MG63 (cell line): ENCODE results near the gene TMEM239. TPM values are rescaled to one million over a fixed set of nuclear protein-coding genes. Genes with fewer than 3 reads are reported as not detected.

Source experiments
- DNase-seq: peaks from one replicate; pipeline ENCODE4 v3.0.0-alpha.2; 2020
- H3K27me3 ChIP-seq: fragments of 250-450 bp; sonication (Bioruptor Pico); 2 replicates; pipeline ENCODE4 v1.5.1; 2020; ENCODE audit warnings: mild to moderate bottlenecking, moderate library complexity
- H3K36me3 ChIP-seq: fragments of 250-450 bp; sonication (Bioruptor Pico); 2 replicates; pipeline ENCODE4 v1.5.1; 2020; ENCODE audit warnings: mild to moderate bottlenecking, moderate library complexity
- H3K4me3 ChIP-seq: fragments of 250-450 bp; sonication (Bioruptor Pico); 2 replicates; pipeline ENCODE4 v1.5.1; 2020; ENCODE audit warnings: mild to moderate bottlenecking, moderate library complexity
- H3K9me3 ChIP-seq: fragments of 250-450 bp; sonication (Bioruptor Pico); 2 replicates; pipeline ENCODE4 v1.5.1; 2020; ENCODE audit warnings: mild to moderate bottlenecking, moderate library complexity
- total RNA-seq: library from RNA; depleted of rRNA; stranded (reverse); fragments of >200 nt; shearing (Covaris generic); gene quantifications from 2 replicates; pipeline ENCODE4 v1.2.3, GENCODE V29; 2014; ENCODE audit warnings: low replicate concordance; rRNA removed

TMEM239 gene
- total RNA-seq, 1 experiment from 2014 or later: not detected

DNA sequence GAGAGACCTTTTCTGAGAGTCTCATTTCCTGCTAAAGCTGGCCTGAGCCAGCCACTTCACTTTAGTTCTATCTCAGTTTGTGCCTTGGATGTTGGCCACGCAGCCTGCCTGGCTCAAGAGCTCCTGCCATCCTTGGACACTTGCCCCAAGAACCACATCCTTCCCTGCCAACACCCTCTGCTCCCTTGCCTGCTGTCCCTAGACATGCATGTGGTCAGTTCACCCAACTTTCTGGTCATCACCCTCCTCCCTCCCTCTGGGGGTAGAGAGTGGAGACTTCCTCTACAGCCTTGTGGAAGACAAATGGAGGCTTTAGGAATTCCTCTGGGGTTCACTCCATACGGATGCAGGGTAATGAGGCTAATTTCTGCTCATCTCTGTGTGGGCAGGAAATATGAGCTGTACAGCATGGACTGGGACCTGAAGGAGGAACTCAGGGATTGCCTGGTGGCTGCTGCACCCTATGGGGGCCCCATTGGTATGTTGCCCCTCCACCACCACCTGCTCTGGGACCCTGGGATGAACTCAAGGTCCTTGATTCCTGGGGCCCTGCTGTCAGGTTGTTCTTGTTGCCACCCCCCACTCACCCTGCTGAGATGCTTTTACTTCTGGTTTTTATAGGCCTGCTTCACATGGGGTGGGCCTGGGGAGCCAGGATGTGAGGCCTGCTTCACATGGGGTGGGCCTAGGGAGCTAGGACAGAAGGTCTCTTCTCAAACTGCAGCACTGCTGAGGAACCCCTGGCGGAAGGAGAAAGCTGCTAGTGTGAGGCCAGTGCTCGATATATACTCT is 43.4 kb downstream of the TMEM239 start:
- no peak overlapping the region for H3K4me3 ChIP-seq
- H3K36me3 ChIP-seq: no peaks in the 10 kb centered on the region
- no peaks in the 10 kb centered on the region for H3K9me3 ChIP-seq
- no peaks in the 10 kb centered on the region for H3K27me3 ChIP-seq
- DNase-seq: peak; percentile 87

DNA sequence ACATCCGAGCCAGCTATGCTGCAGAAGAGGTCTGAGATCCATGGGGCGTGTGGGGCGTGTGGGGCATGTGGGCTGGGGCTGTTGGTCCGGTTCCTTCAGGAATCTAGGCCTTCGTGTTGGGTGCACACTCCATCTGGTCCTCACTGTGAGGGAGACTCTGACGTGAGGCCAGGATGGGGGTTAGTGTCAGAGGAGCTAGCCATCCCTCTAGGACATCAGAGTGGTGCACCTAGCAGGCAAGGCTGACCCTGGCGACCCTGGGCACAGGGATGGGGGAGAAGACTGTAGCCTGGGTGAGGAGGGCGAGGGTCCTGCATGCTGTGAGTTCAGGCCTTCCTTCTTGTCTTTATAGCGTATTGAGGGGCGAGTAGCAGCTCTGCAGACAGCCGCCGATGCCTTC is 48.5 kb downstream of the TMEM239 start:
- Histone ChIP-seq H3K9me3 (no peaks in the 10 kb centered on the region), H3K27me3 (no peaks in the 10 kb centered on the region), H3K4me3 (no peak overlapping the region), H3K36me3 (no peaks in the 10 kb centered on the region; the same call in 1 of the 2 replicates)
- DNase-seq: no peak

DNA sequence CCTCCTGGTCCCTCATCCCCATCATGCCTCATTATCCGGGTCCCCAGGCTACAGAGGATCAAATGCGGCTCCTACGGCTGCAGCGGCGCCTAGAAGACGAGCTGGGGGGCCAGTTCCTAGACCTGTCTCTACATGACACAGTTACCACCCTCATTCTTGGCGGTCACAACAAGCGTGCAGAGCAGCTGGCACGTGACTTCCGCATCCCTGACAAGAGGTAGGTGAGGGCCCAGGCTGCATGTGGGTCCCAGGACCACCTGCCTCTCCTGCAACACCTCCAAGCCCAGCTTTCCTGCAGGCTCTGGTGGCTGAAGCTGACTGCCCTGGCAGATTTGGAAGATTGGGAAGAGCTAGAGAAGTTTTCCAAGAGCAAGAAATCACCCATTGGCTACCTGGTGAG is 48.9 kb downstream of the TMEM239 start:
- Histone ChIP-seq H3K36me3 (no peaks in the 10 kb centered on the region; the same call in 1 of the 2 replicates), H3K27me3 (no peaks in the 10 kb centered on the region)

DNA sequence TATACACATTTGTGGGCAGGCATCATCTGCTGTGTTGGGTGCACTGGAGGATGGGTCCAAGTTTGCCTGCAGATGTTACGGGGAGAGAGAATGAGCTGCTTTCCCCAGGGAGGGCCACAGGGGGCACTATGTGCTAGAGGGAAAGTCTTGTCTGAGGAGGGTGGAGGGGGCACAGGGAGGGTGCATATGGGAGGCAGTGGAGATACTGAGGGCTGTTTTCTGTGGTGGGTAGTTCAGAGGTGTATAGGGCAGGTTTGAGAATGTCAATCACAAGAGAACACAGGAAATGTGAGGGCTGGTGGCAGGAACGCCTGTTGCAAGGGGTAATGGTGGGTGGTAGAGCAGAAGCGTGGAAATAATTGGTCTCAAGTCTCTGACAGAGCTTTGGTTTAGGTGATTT is 49.5 kb downstream of the TMEM239 start:
- no peaks in the 10 kb centered on the region for H3K27me3 ChIP-seq
- H3K4me3 ChIP-seq: no peak overlapping the region
- H3K9me3 ChIP-seq: no peaks in the 10 kb centered on the region
- H3K36me3 ChIP-seq: no peaks in the 10 kb centered on the region; the same call in 1 of the 2 replicates
- no peak for DNase-seq

More for the DNA sequence above, 48.9 kb downstream of the TMEM239 start:
- no peak overlapping the region for H3K4me3 ChIP-seq
- no peak for DNase-seq
- H3K9me3 ChIP-seq: no peaks in the 10 kb centered on the region

DNA sequence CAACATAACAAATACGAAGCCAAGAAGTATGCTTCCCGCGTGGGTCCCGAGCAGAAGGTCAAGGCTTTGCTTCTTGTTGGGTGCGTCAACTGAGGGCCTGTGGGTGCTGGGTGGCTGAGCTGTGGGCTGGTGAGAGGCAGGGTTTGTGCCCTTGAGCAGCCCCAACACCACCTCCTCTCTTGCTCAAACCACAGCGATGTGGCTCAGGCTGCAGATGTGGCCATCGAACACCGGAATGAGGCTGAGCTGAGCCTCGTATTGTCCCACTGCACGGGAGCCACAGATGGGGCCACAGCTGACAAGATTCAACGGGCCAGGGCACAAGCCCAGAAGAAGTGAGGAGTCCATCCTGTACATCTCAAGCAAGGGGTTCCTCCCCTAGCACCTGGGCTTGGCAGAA is 50.1 kb downstream of the TMEM239 start:
- Histone ChIP-seq H3K36me3 (no peaks in the 10 kb centered on the region; the same call in 1 of the 2 replicates), H3K4me3 (no peak overlapping the region), H3K9me3 (no peaks in the 10 kb centered on the region), H3K27me3 (no peaks in the 10 kb centered on the region)
- DNase-seq: no peak

DNA sequence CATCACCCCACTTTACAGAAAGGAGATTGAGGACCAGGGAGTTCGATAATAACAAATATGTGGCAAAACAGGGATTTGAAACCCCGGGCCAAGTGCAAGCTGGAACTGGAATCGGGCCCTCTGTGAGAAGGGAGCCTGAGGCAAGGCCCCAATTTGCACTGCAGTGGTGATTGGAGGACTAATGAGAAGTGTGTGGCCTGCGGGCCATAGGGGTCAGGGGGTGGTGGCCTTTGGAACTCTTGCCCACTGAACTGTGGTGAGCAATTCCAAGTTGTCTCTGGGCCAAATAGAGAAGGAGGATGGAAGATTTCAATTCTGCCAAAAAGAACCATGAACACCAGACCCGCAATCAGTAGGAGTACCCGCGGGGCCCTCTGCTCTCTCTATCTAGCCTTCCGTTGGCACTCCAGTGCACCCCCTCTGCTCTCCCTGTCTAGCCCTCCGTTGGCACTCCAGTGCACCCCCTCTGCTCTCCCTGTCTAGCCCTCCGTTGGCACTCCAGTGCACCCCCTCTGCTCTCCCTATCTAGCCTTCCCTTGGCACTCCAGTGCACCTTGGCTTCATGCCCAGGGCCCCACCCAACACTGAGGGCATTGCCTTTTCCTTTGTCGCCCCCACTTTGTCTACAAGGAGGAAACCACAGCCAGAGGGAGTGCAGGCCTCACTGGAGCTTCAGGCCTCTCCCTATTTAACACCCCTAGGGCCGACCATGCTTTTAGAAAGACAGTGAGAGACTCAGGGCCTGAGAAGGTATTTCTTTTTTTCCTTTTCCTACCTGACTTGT is 51.1 kb downstream of the TMEM239 start:
- DNase-seq: peak; percentile 10
- H3K4me3 ChIP-seq: no peak overlapping the region
- H3K27me3 ChIP-seq: no peaks in the 10 kb centered on the region
- H3K9me3 ChIP-seq: no peaks in the 10 kb centered on the region
- H3K36me3 ChIP-seq: no peaks in the 10 kb centered on the region; the same call in 1 of the 2 replicates

Other genes starting within 250 kb of the TMEM239 start
- 284 and 313 TPM in 2 replicates for gene NOP56, start 163.7 kb upstream of the TMEM239 start, total RNA-seq
- gene IDH3B, start 152.1 kb upstream of the TMEM239 start, total RNA-seq: 122 and 141 TPM in 2 replicates
- not detected in 2 replicates for gene EBF4, start 123.6 kb upstream of the TMEM239 start, total RNA-seq
- gene CPXM1, start 15.7 kb upstream of the TMEM239 start, total RNA-seq: 1.2 TPM in 1 of 2 replicates, not detected in the other
- gene C20orf141, start 1.4 kb upstream of the TMEM239 start, total RNA-seq: not detected in 2 replicates
- gene PCED1A, start 24.3 kb downstream of the TMEM239 start, total RNA-seq: 4.7 and 7.9 TPM in 2 replicates
- 18.5 and 21.2 TPM in 2 replicates for gene VPS16, start 24.4 kb downstream of the TMEM239 start, total RNA-seq
- 8.8 and 13.3 TPM in 2 replicates for gene PTPRA, start 57.1 kb downstream of the TMEM239 start, total RNA-seq
- gene GNRH2, start 227.3 kb downstream of the TMEM239 start, total RNA-seq: not detected in 2 replicates
- 44.1 and 63.8 TPM in 2 replicates for gene MRPS26, start 229.7 kb downstream of the TMEM239 start, total RNA-seq